Stimulated activated CD8-positive, alpha-beta memory T cell treated with anti-CD3 and anti-CD28 coated beads, Interleukin-2, amount 100 ng/mL, for 1 hour (primary cell): ENCODE data around the gene KIRREL3.

ENCODE experiments used
- DNase-seq, 2 donors: peaks; one replicate each; pipeline ENCODE4 v3.0.0-alpha.2; 2020; ENCODE audit warnings: low read depth in 2 of 2

The KIRREL3 gene

GRCh38 chr11:126914941-126915340 is 85.6 kb downstream of the KIRREL3 start:
- DNase-seq: no peak

GRCh38 chr11:126914166-126914565 is 86.4 kb downstream of the KIRREL3 start:
- DNase-seq: no peak

- no peak for DNase-seq
Measured at GRCh38 chr11:126904520-126904919, 96.0 kb downstream of the KIRREL3 start.

GRCh38 chr11:126901783-126902182 is 98.8 kb downstream of the KIRREL3 start:
- no peak for DNase-seq

GRCh38 chr11:126899961-126900748 is 100.4 kb downstream of the KIRREL3 start:
- DNase-seq: no peak

GRCh38 chr11:126898802-126899201 is 101.8 kb downstream of the KIRREL3 start:
- DNase-seq: no peak

GRCh38 chr11:126897430-126897829 is 103.1 kb downstream of the KIRREL3 start:
- no peak for DNase-seq

GRCh38 chr11:126896025-126896424 is 104.5 kb downstream of the KIRREL3 start:
- no peak for DNase-seq

- DNase-seq: no peak
Measured at GRCh38 chr11:126893796-126894195, 106.8 kb downstream of the KIRREL3 start.

- no peak for DNase-seq
Measured at GRCh38 chr11:126892756-126893155, 107.8 kb downstream of the KIRREL3 start.

GRCh38 chr11:126891556-126892217 is 108.9 kb downstream of the KIRREL3 start:
- DNase-seq: no peak

GRCh38 chr11:126890561-126890960 is 110.0 kb downstream of the KIRREL3 start:
- DNase-seq: no peak

- DNase-seq: no peak
Measured at GRCh38 chr11:126888115-126888712, 112.4 kb downstream of the KIRREL3 start.

GRCh38 chr11:126886636-126887035 is 113.9 kb downstream of the KIRREL3 start:
- no peak for DNase-seq

- DNase-seq: no peak
Measured at GRCh38 chr11:126886085-126886484, 114.5 kb downstream of the KIRREL3 start.

GRCh38 chr11:126884594-126884993 is 116.0 kb downstream of the KIRREL3 start:
- no peak for DNase-seq

- no peak for DNase-seq
Measured at GRCh38 chr11:126884192-126884591, 116.4 kb downstream of the KIRREL3 start.

- DNase-seq: no peak
Measured at GRCh38 chr11:126880872-126881271, 119.7 kb downstream of the KIRREL3 start.

- no peak for DNase-seq
Measured at GRCh38 chr11:126879516-126879915, 121.1 kb downstream of the KIRREL3 start.

- no peak for DNase-seq
Measured at GRCh38 chr11:126878913-126879482, 121.6 kb downstream of the KIRREL3 start.

- DNase-seq: no peak
Measured at GRCh38 chr11:126874831-126875230, 125.7 kb downstream of the KIRREL3 start.

- no peak for DNase-seq
Measured at GRCh38 chr11:126874276-126874675, 126.3 kb downstream of the KIRREL3 start.

GRCh38 chr11:126871792-126872191 is 128.8 kb downstream of the KIRREL3 start:
- no peak for DNase-seq
